GM12875 (cell line): ENCODE results near the gene RFX2.

Source experiments
- H3K4me3 ChIP-seq: one replicate; pipeline ENCODE4 v1.5.1; 2011; ENCODE audit warnings: low read depth, low read length, control low read depth
- TF ChIP-seq, protein P1 (sequence below): IDR thresholded peaks from 2 replicates; pipeline ENCODE4 v1.5.1; 2011; ENCODE audit warnings: low read depth, mild to moderate bottlenecking, control low read depth, inconsistent platforms, low read length, moderate library complexity, borderline replicate concordance; ENCODE audit not compliant: insufficient read depth

Gene RFX2

DNA sequence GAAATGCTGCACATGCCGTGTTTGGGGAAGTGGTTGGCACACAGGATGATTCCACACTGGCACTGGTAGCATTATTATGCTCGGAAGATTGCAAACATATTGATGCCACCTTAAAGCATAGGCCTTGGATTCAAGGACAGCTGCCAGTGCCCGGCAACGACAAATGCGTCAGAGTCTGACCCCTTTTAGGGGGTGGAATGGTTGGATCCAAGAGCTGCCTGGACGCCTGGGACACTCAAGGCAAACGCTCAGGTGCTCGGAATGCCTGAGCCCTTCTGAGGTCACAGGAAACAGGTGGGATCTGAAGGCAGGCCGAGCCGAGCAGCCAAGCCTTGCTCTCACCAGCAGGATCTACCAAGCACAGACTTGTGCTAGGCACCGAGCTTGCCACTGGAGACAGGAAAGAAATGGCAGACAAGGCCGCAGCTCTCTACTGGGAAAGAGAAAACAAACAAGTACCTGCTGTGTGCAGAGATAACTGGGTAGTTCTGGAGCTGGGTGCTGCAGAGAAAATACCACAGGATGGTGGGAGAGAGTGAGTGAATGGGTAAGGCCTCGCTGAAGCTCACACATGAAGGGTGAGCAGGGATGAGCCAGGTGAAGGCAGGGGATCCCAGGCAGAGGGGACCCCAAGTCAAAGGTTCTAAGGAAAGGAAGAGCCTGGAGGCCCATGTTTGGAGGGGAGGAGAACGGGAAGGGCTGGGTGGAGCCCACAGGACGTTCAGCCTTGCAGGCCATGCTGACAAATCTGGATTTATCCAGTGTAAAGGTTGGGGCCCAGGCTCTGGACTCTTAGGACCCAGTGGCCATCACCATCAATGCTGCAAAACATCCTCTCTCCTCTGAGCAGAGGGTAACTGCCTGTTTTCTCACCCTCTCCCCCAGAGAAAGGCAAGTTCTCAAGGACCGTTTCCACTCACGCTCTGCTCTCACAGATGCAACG, 141.6 kb downstream of the RFX2 start:
- TF ChIP-seq, protein P1, sequence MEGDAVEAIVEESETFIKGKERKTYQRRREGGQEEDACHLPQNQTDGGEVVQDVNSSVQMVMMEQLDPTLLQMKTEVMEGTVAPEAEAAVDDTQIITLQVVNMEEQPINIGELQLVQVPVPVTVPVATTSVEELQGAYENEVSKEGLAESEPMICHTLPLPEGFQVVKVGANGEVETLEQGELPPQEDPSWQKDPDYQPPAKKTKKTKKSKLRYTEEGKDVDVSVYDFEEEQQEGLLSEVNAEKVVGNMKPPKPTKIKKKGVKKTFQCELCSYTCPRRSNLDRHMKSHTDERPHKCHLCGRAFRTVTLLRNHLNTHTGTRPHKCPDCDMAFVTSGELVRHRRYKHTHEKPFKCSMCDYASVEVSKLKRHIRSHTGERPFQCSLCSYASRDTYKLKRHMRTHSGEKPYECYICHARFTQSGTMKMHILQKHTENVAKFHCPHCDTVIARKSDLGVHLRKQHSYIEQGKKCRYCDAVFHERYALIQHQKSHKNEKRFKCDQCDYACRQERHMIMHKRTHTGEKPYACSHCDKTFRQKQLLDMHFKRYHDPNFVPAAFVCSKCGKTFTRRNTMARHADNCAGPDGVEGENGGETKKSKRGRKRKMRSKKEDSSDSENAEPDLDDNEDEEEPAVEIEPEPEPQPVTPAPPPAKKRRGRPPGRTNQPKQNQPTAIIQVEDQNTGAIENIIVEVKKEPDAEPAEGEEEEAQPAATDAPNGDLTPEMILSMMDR = no peak
- H3K4me3 ChIP-seq = no peak overlapping the region

DNA sequence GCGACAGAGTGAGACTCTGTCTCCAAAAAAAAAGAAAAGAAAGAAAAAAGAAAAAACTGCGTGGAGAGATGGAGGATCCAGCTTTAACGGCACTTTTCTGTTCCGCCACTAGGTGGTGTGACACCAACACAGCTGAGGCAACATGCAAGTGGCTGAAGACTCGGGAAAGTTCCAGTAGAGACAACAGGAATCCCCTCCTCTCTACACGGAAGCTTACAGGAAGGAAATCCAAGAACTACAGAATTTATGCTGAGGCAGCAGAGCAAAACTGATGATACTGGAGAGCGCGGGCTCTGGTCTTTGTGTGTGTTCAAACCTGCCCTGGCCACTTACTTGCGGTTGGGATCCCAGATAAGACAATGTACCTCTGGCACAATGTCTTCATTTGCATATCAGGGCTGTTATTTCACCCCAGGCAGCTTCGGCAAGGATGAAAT, 142.3 kb downstream of the RFX2 start:
- no peak overlapping the region for H3K4me3 ChIP-seq
- TF ChIP-seq, protein P1 = peak; percentile 78

DNA sequence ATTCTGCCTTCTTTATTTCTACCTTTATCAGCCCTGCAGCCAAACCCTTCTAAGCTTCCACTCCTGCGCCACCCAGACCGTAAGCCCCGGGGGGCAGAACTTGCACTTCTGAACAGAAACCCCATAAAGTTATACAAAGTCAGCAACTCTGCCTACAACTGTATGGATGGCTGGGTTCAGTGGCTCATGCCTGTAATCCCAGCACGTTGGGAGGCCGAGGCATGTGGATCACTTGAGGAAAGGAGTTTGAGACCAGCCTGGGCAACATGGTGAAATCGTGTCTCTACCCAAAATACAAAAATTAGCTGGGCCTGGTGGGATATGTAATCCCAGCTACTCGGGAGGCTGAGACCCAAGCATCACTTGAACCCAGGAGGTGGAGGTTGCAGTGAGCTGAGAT, 142.7 kb downstream of the RFX2 start:
- TF ChIP-seq, protein P1 = no peak
- H3K4me3 ChIP-seq = no peak overlapping the region

DNA sequence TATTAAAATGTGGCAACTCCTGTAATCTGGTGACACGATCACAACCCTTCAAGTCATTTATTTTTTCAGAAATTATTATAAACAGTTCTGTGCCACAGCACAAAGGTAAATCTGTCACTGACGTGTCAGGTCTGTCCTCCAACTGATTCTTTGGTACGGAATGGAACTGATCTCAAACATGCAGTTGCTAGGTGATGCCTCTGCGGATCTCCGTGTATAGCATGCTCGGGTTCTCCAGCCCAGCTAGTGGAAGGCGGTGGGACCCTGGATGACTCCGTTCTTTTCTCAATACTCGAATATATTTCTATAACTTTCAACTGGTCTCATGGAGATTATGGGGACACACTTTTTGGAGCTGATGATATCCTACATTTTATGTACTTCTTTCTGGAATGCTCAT, 143.4 kb downstream of the RFX2 start:
- TF ChIP-seq, protein P1 = no peak

DNA sequence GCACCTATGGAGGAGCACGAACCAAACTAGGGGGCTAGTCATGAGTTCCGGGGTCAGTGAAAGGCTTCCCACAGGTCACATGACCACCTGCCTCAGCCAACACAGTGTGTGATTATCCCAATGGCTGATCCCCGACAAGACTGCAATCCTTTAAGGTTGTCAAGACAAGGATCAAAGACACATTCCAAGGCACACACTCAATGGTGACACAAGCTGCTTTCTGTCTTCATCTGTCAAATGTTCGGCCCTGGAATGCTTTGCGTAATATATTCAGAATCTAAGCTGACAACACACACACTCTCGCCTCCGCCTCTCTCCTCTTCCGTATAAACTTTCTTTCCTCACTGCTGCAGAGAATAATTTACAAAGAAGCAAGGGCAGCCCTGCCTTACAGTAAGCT, 144.1 kb downstream of the RFX2 start:
- TF ChIP-seq, protein P1 = no peak

More for the DNA sequence above, 143.4 kb downstream of the RFX2 start:
- no peak overlapping the region for H3K4me3 ChIP-seq

DNA sequence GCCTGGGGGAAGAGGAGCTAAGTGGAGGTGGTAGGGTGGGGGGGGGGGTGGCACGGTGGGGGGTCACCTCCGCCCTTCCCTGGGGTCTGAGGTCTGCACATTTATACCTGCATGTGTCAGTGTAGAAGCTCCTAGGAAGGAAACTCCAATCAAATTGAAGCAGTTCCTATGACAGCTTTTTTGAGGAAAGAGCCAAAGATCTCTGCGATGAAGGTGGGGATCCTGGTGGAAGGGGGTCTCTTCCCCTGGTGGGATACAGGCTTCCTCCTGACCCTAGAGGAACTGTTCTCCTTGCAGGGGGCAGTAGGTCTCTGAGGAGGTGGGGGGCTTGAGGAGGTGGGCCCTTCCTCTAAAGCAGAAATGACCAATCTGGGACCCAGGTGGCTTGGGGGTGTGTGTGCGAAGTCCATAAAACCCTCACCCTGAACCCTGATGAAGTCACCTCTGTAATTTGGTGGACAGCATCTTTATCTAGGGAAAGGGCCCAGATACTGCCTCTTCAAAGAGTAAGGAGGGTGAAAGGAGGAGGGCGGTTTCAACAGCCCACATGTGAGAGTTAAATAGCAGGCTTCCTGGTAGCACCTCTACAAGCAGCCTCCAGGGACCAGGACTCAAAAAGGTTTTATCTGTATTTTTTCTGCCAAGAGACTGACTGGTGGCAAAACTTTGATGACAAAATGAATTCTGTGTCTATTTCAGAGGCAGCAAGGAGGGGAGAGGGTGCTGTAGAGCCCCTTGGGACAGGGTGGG, 145.3 kb downstream of the RFX2 start:
- TF ChIP-seq, protein P1 = no peak
- no peak overlapping the region for H3K4me3 ChIP-seq

More for the DNA sequence above, 144.1 kb downstream of the RFX2 start:
- no peak overlapping the region for H3K4me3 ChIP-seq
